ENCODE data around the gene FSTL4.

GRCh38 chr5:133520062-133520461, 92.3 kb downstream of the FSTL4 start:
- TF ChIP-seq CTCF (IDR thresholded peaks at IDR 0.05 in 4 of 5, conservative IDR thresholded peaks at IDR 0.05 in 1 of 5) (no peak), POLR2A (IDR thresholded peaks at IDR 0.05) (no peak)

Measured in gastrocnemius medialis (tissue), 4 donors.